ENCODE results near the gene FOXK2.

DNA sequence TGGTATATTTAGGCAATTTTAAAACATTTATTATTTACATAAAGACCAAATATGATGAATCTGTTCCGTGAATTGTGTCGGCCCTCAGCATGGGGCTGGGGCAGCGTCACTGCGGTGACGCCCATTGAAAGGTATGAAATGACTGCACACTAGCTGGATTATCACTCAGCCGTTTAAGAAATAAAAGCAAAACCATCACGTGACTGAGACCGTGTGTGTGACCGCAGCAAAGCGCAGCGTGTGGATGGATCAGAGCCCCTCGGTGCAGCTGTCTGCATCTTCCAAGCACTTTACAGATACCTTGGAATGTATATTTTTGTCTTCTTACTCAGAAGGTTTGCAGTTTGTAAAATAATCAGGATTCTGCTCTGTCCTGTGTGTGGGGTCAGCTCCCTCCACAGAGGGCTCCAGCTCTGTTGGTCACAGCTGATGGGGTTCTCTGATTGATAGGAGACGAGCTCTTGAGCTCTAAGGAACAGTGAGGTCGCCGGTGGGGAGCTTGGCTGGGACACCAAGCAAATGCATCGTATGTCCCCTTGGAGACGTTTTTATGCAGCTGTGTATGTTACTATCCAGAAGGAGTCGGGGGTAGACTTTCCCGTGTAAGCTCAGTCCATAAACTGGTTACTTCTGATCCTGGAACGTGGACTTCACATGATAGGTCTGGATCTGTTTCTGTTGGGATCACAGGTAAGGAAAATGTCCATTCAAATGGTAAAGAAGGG lies 83.6 kb downstream of the FOXK2 start:
- TF ChIP-seq, protein P1, sequence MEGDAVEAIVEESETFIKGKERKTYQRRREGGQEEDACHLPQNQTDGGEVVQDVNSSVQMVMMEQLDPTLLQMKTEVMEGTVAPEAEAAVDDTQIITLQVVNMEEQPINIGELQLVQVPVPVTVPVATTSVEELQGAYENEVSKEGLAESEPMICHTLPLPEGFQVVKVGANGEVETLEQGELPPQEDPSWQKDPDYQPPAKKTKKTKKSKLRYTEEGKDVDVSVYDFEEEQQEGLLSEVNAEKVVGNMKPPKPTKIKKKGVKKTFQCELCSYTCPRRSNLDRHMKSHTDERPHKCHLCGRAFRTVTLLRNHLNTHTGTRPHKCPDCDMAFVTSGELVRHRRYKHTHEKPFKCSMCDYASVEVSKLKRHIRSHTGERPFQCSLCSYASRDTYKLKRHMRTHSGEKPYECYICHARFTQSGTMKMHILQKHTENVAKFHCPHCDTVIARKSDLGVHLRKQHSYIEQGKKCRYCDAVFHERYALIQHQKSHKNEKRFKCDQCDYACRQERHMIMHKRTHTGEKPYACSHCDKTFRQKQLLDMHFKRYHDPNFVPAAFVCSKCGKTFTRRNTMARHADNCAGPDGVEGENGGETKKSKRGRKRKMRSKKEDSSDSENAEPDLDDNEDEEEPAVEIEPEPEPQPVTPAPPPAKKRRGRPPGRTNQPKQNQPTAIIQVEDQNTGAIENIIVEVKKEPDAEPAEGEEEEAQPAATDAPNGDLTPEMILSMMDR (IDR thresholded peaks at IDR 0.05), result no peak
- TF ChIP-seq POLR2A (IDR thresholded peaks at IDR 0.05), result no peak
